Fibroblast of skin of abdomen (primary cell): ENCODE results near the gene TMED9. TPM values are rescaled to one million over a fixed set of nuclear protein-coding genes. Genes with fewer than 3 reads are reported as not detected.
"Not testable (repeated sequence)": the region's sequence is repeated elsewhere in the genome, so short reads cannot be mapped to it uniquely, and the experiment has no call there.

Source experiments
- DNase-seq: peaks from one replicate; pipeline ENCODE4 v3.0.0-alpha.2; 2013
- polyA plus RNA-seq, 2 experiments: library from polyadenylated mRNA; unstranded; fragments of 120-200 nt; gene quantifications; one replicate each; pipeline ENCODE4 v1.2.1, GENCODE V29; 2013; ENCODE audit not compliant: insufficient read length in 2 of 2

Gene TMED9
- polyA plus RNA-seq (2013, experiment 1 of 2; ENCODE audit: insufficient read length), result 295 TPM
- 318 TPM for polyA plus RNA-seq (2013, experiment 2 of 2; ENCODE audit: insufficient read length)

- DNase-seq, result peak; percentile 80
These were observed at the start of gene TMED9 for GRCh38 chr5:177592010-177592834. Gene TMED9, plus strand, starts transcription at chr5:177592203. Its CDS starts 12 bp downstream, at chr5:177592215.

- DNase-seq, result no peak
These were observed 49.1 kb upstream of the TMED9 start for GRCh38 chr5:177542816-177543465.

- peak; percentile 91 for DNase-seq
These were observed 46.3 kb upstream of the TMED9 start for GRCh38 chr5:177545487-177546257.

- peak; percentile 98 for DNase-seq
These were observed 45.7 kb upstream of the TMED9 start for GRCh38 chr5:177546258-177546741.

GRCh38 chr5:177547736-177548135 is 44.3 kb upstream of the TMED9 start:
- no peak for DNase-seq

- DNase-seq, result no peak
These were observed 43.5 kb upstream of the TMED9 start for GRCh38 chr5:177548495-177548894.

GRCh38 chr5:177550122-177550521 is 41.9 kb upstream of the TMED9 start:
- DNase-seq, result no peak

GRCh38 chr5:177552839-177553455 is 39.1 kb upstream of the TMED9 start:
- no peak for DNase-seq

GRCh38 chr5:177553671-177554429 is 38.2 kb upstream of the TMED9 start:
- no peak for DNase-seq

GRCh38 chr5:177554474-177555111 is 37.4 kb upstream of the TMED9 start, which contains the start of gene FAM193B:
Gene FAM193B, minus strand, starts transcription at chr5:177554563. Its CDS starts 105 bp downstream, at chr5:177554458.
- DNase-seq, result peak; percentile 92

- no peak for DNase-seq
These were observed 36.8 kb upstream of the TMED9 start for GRCh38 chr5:177555228-177555627.

GRCh38 chr5:177555665-177556064 is 36.3 kb upstream of the TMED9 start:
- no peak for DNase-seq

GRCh38 chr5:177557041-177557647 is 34.9 kb upstream of the TMED9 start:
- no peak for DNase-seq

GRCh38 chr5:177557796-177558195 is 34.2 kb upstream of the TMED9 start:
- DNase-seq, result no peak

- not testable (repeated sequence) for DNase-seq
These were observed 32.5 kb upstream of the TMED9 start for GRCh38 chr5:177559446-177559941.

- DNase-seq, result no peak
These were observed 27.0 kb upstream of the TMED9 start for GRCh38 chr5:177565046-177565445.

GRCh38 chr5:177568326-177568725 is 23.7 kb upstream of the TMED9 start:
- no peak for DNase-seq

- no peak for DNase-seq
These were observed 22.1 kb upstream of the TMED9 start for GRCh38 chr5:177569894-177570293.

- DNase-seq, result no peak
These were observed 16.5 kb upstream of the TMED9 start for GRCh38 chr5:177575488-177575887.

GRCh38 chr5:177576169-177576568 is 15.8 kb upstream of the TMED9 start:
- DNase-seq, result no peak
